Measurements from ENCODE around the gene JAK3. TPM values are rescaled to one million over a fixed set of nuclear protein-coding genes. Genes with fewer than 3 reads are reported as not detected.

JAK3 gene
- total and polyA plus RNA-seq, 2 of the 8 experiments (the other 6 are each of a cell fraction or from before 2014, with no cell fraction given), result 4.0 to 4.7 TPM

DNA sequence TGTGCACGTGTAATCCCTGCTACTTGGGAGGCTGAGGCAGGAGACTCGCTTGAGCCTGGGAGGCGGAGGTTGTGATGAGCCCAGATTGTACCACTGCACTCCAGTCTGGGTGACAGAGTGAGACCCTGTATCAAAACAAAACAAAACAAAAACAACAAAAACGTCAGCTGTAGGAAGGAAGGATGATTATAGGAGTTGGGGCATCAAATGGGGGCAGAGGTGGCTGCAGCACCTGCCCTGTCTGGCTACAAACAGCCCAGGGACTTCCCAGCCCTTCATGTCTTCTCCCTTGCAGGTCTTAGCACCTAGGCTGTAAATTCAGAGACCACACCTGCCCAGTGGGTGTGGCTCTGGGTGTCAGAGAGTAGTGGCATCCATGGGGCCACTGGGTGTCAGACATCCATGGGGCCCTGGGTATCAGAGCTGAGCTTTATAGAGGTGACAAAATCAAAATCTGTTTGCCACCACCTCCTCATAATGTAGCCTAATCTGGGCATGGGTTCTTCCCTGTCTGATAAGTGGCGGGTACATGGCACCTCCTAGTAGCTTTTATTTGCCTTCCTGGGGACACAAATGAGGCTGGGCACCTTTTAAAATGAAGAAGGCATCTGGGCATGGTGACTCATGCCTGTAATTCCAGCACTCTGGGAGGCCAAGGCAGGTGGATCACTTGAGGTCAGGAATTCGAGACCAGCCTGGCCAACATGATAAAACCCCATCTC lies 57.6 kb downstream of the JAK3 start:
- no peak overlapping the region for H3K4me2 ChIP-seq (ENCODE audit: insufficient read depth in 1 of 2, low read depth in 2 of 2, low read length in 2 of 2)
- CTCF ChIA-PET (ENCODE audit: partially characterized antibody), result interaction anchor here (0.9 to 2.5 kb wide), 6 partner anchors 12 to 183 kb away, joined by 3 to 8 read pairs (median 4); partner anchors contain the start of gene CCDC124
- TF ChIP-seq, protein P1, sequence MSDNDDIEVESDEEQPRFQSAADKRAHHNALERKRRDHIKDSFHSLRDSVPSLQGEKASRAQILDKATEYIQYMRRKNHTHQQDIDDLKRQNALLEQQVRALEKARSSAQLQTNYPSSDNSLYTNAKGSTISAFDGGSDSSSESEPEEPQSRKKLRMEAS (IDR thresholded peaks at IDR 0.05), result no peak
- TF ChIP-seq NRF1 (IDR thresholded peaks at IDR 0.05; ENCODE audit: low read depth, low read length), result no peak
- no peak for TF ChIP-seq SIN3A (conservative IDR thresholded peaks at IDR 0.05 in 1 of 2, IDR thresholded peaks at IDR 0.05 in 1 of 2; ENCODE audit: low read depth in 1 of 2, low read length in 2 of 2)
- TF ChIP-seq, protein P2, sequence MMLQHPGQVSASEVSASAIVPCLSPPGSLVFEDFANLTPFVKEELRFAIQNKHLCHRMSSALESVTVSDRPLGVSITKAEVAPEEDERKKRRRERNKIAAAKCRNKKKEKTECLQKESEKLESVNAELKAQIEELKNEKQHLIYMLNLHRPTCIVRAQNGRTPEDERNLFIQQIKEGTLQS (IDR thresholded peaks at IDR 0.05; ENCODE audit: insufficient read depth, low read depth, low read length), result no peak
- TF ChIP-seq TEAD4 (IDR thresholded peaks at IDR 0.05; ENCODE audit: low read depth, low read length), result no peak
- no peak for TF ChIP-seq TAF7 (optimal IDR thresholded peaks at IDR 0.05; ENCODE audit: borderline replicate concordance, low read depth, low read length)
- no peak for TF ChIP-seq POU5F1 (IDR thresholded peaks at IDR 0.05; ENCODE audit: low read depth, low read length)
- no peak for TF ChIP-seq FOSL1 (IDR thresholded peaks at IDR 0.05; ENCODE audit: insufficient read depth, low read depth, low read length)
- no peak for TF ChIP-seq TBP (IDR thresholded peaks at IDR 0.05; ENCODE audit: low read depth, low read length)

More for the DNA sequence above, 57.6 kb downstream of the JAK3 start:
- peaks cover 0 to 2% (median 0%) of the 10 kb centered on the region in 4 experiments; a peak in 2 of 7 replicates for H3K4me1 ChIP-seq (replicated peaks in 1 of 4; ENCODE audit: control insufficient read depth in 3 of 4, insufficient read depth in 4 of 4, low read length in 3 of 4)
- no peak overlapping the region for H3K4ac ChIP-seq (replicated peaks; ENCODE audit: insufficient read length, low read depth, low read length)
- no peak overlapping the region for H2AFZ ChIP-seq (ENCODE audit: low read length)
- no peaks in the 10 kb centered on the region for H3K79me1 ChIP-seq (ENCODE audit: low read depth, low read length)
- 76% methylated on average over 6 of the region's 6 CpGs; no CpG with 5 or more reads in 1 of the 2 experiments for WGBS, 2 experiments (ENCODE audit: extremely low coverage in 1 of 2, insufficient coverage in 1 of 2, insufficient read length in 1 of 2, insufficient replicate concordance in 2 of 2, low coverage in 1 of 2, low lambda C conversion rate in 2 of 2, missing lambda C conversion rate in 1 of 2)
- H3K79me2 ChIP-seq (ENCODE audit: control insufficient read depth in 1 of 2, insufficient read depth in 2 of 2, low read length in 2 of 2), result no peaks in the 10 kb centered on the region
- no peak overlapping the region for H3K56ac ChIP-seq (replicated peaks; ENCODE audit: insufficient read length, low read depth, low read length)
- H4K91ac ChIP-seq (replicated peaks; ENCODE audit: insufficient read length, low read length), result no peak overlapping the region
- H4K20me1 ChIP-seq (replicated peaks in 1 of 2; ENCODE audit: control insufficient read depth in 1 of 2, insufficient read depth in 2 of 2, low read length in 2 of 2), result no peaks in the 10 kb centered on the region
- no peak overlapping the region for H3K27ac ChIP-seq (ENCODE audit: low read depth, low read length)
- H4K5ac ChIP-seq (ENCODE audit: insufficient read length, low read depth, low read length), result no peak overlapping the region
- no peak overlapping the region for H3K9ac ChIP-seq (replicated peaks in 1 of 4; ENCODE audit: extremely low read depth in 1 of 4, low read depth in 3 of 4, low read length in 3 of 4)
- DNase-seq (ENCODE audit: low read depth in 1 of 2, low spot score in 2 of 2) (no peak), FAIRE-seq (no peak)
- H3K9me3 ChIP-seq (ENCODE audit: insufficient read depth in 2 of 2, low read depth in 1 of 2, low read length in 1 of 2), result no peaks in the 10 kb centered on the region
- no peak overlapping the region for H2BK20ac ChIP-seq (ENCODE audit: low read length)
- H2BK5ac ChIP-seq (ENCODE audit: low read depth, low read length), result no peak overlapping the region
- H2BK120ac ChIP-seq (replicated peaks; ENCODE audit: low read depth, low read length), result no peak overlapping the region
- no peak overlapping the region for H3K23ac ChIP-seq (ENCODE audit: insufficient read length)
- peaks cover 0 to 5% (median 2%) of the 10 kb centered on the region in 4 experiments; a peak in 4 of 7 replicates for H3K27me3 ChIP-seq (replicated peaks in 1 of 4; ENCODE audit: control insufficient read depth in 3 of 4, extremely low read depth in 1 of 4, insufficient read depth in 3 of 4, low read length in 3 of 4)
- H3K23me2 ChIP-seq (ENCODE audit: low read depth, low read length), result peaks cover 7% of the 10 kb centered on the region; the same call in 1 of the 2 replicates
- H4K8ac ChIP-seq (ENCODE audit: extremely low read depth, insufficient read depth, low read length), result no peak overlapping the region; the same call in 1 of the 2 replicates
- no peak overlapping the region for H3K4me3 ChIP-seq (ENCODE audit: extremely low read depth in 1 of 4, insufficient read depth in 2 of 4, low read depth in 3 of 4, low read length in 4 of 4)
- H2BK15ac ChIP-seq (ENCODE audit: low read length), result no peak overlapping the region
- no peak overlapping the region for H2BK12ac ChIP-seq (ENCODE audit: low read depth, low read length)
- no peaks in the 10 kb centered on the region; a peak in 1 of 8 replicates for H3K36me3 ChIP-seq (ENCODE audit: control insufficient read depth in 2 of 4, insufficient read depth in 4 of 4, low read length in 3 of 4)
- POLR2A ChIA-PET (ENCODE audit: partially characterized antibody), result interaction anchor here (0.6 to 2.4 kb wide), 4 partner anchors 32 to 156 kb away, joined by 3 to 6 read pairs (median 4); no protein-coding TSS in a partner anchor
- H2AK5ac ChIP-seq (ENCODE audit: low read depth, low read length), result no peak overlapping the region
- no peak overlapping the region for H3K18ac ChIP-seq (ENCODE audit: extremely low read depth, low read length)
- no peak overlapping the region for H3K14ac ChIP-seq (ENCODE audit: insufficient read length)

Measured in H1 (cell line).